HPDE6-E6E7 (cell line): ENCODE measurements around the gene AGBL3.
A peak's percentile ranks its signal among the peaks of the same experiment; 100 is the strongest.
"Not testable (repeated sequence)": the region's sequence is repeated elsewhere in the genome, so short reads cannot be mapped to it uniquely, and the experiment has no call there.

Source experiments
- DNase-seq: peaks from one replicate; pipeline ENCODE4 v3.0.0; 2011; ENCODE audit warnings: missing footprints; ENCODE audit errors: extremely low spot score

Gene AGBL3

DNA sequence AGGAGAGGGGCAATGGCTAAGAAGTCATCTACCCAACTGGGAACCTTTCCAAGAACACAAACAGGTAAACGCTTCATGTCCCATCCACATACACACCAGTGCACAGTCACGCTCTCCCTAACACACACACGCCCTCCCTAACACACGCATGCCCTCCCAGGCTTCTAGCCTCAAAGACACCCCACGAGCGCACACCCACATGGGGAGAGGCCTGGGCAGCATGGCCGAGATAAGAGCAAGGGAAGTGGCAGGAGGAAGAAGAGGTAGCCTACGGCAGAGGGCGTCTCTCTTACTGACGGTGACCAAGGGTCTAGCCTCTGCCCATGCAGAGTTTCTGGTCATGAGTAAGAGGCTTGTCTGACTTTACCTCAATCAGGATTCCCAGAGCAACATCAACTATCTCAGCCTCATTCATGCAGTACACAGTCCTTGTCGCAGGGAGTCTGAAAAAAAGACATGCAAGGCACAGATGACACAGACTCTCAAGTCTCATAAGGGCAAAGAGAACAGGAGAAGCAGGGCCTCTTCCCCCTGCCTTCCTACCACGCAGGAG, 181.1 kb downstream of the AGBL3 start:
- DNase-seq: no peak

DNA sequence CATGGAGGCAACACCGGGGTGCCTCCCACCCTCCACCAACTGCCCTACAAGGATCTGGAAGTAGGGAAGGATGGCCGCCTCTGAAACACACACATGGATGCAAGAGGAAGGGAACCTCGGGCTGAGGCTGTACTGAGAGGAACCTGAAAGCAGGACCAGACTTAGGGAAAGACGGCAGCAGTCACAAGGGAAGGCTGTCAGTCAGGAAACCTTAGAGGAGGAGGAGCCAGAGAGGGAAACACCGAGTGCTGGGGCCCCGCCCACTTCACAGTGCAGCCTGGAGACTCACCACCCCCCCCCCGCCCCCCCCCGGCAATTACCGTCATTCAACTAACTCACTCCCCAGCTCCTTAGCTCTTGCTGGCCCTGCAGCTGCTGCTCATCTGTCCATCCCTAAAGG, 181.7 kb downstream of the AGBL3 start:
- DNase-seq: no peak

DNA sequence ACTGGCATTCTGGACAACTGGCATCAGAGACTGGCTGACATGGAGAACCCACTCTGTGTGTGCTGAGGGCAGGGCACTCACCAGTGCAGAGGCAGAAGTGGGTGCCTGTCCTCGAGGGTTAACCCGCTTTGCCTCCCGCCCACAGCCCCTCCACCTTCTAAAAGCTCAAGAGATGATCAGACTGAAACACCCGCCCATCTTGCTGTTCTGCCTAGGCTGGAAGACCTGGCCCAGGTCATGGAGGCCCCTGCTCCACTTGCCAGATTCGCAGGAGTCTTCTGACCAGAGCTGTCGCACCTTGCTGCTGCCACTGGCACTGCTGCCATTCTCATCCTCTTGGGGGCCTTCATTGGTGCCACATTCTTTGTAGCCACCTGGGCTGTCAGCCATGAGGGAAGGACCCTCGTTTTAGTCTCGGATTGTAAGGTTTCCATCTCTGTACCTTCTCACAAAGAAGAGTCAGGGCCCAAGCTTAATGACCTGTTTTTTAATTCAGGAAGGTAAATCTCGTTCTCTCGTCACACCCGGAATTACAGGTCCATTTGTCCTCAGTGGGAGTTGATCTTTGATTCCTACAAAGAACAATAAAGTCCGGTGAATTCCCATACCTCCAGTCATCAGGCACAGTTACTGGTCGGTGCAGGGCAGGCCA, 182.3 kb downstream of the AGBL3 start:
- no peak for DNase-seq

DNA sequence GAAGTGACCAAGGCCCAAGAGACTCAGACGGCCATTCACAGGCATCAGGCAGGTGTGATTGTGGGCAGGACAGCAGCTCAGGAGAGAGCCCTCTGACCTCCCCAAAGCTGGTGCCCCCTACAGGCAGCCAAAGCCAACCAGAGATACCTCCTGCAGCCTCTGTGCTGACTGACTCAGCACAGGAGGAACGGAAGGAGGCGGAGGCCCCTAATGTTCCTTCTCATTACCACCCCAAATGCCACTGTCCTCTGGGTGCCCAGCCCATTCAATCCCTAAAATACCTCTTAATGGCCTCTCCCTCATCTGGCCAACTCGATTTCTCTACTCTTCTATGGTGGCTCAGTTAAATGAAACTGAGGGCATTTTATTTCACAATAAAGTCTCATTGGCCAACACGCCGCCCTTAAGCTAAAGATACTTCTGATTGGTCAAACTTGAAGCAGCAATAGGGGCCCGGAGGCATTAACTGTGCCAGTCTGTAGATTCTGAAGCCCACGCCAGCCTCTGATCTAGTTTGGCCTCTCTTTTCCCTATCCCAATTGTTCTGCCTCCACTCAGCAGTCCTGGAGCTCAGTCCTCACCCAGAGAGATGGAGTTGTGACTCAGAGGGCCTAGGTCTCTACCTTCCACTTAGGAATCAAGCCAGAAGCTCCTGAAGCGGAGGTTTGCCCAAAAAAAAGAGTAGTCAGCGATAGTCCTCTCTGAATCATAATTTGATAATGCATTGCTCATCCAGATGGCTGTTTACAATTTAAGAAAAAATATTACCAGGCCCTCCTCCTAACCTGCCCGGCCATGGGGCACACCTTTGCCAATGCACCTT, 183.0 kb downstream of the AGBL3 start:
- peak; percentile 60 for DNase-seq

DNA sequence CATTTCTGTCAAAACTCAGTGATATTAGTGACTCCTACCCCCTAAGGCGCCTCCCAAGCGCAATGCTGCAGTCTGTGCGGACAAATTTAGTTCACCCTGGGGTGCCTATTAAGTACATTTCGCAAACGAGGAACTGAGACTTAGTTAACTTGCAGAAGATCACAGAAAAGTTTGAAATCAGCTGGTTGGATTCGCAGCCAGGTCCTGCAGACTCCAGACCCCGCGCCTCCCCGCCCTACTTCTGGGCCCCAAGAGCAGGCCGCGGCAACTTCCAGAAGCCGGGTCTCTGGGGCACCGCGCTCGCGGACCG, 183.6 kb downstream of the AGBL3 start:
- no peak for DNase-seq

DNA sequence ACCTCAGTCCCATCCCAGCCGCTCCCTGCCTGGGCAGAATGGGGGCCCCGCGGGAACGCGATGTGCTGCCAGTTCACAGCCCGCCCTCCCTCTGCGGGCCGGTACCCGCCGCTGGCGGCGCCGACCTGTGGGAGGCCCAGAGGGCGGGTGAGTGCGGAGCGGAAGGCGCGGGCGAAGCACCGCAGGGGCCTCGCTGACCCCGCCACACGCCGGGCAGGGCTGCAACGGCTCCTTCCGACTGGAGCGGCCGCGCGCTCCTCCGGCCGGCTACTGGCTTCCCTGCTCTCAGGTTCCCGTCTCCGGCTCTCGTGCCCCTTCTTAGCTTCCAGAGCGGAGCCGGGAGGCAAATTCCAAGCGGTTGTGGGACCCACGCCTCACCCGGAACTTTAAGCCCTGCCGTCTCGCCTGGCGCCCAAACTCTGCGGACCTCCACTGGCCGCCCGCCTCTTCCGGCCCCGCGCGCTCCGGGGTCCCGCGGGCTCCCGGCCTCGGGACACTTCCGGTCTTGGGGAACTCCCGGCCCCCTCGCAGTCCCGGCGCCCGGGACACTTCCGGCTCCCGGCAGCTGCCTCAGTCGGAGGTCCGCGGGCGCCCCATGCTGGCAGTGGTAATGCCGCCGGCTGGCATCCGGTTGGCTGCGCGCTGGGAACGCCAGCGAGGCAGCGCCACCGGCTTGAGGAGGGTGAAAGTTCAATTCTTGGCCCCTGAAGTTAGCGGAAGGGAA, 184.1 kb downstream of the AGBL3 start, which contains the start of gene CYREN:
Gene CYREN (minus strand): TSS at position 434 of the 724 bp plus-strand sequence. CDS start 1,785 bp downstream, outside the sequence.
- peak; percentile 76 for DNase-seq

DNA sequence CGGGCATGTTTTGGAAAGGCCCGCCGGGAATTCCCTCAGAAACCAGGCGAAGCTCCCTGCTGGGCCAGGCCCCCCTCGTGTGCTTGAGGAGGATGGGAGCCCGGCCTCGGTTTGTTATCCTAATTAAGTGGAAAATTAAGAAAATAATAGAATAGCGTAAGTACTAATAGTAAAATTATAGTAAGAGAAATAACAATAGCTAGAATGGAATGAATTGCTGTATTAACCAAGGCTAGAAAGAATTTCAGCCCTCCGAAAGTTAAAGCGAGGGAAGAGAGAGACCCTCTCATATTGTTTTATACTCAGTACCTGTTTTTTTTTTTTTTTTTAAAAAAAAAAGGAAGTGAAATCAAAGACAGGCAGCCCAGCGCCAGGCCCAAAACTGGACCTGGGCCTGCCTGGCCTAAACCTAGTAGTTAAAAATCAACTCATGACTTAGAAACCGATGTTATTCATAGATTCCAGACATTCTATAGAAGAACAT, 184.7 kb downstream of the AGBL3 start:
- DNase-seq: not testable (repeated sequence)

DNA sequence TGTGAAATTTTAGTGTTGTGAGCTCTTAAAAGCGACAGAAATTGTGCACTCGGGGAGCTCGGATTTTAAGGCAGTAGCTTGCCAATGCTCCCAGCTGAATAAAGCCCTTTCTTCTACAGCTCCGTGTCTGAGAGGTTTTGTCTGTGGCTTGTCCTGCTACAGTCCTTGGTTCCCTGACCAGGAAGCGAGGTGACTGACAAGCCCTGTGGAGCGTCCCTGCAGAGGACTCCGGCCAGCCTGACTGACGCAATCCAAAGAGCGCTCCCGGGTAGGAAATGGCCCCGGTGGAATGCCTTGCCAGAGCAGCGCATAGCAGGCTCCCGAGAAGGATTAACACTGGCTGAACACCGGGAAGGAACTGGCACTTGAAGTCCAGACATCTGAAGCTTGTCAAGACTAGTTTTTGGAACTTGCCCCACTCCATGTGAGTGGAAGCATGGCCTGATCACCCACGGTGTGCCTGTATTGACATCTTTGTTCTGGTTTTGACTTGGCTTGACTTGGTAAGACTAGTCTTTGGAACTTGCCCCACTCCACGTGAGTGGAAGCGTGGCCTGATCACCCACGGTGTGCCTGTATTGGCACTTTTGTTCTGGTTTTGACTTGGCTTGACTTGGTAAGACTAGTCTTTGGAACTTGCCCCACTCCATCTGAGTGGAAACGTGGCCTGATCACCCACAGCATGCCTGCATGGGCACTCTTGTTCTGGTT, 185.4 kb downstream of the AGBL3 start:
- DNase-seq: not testable (repeated sequence)

DNA sequence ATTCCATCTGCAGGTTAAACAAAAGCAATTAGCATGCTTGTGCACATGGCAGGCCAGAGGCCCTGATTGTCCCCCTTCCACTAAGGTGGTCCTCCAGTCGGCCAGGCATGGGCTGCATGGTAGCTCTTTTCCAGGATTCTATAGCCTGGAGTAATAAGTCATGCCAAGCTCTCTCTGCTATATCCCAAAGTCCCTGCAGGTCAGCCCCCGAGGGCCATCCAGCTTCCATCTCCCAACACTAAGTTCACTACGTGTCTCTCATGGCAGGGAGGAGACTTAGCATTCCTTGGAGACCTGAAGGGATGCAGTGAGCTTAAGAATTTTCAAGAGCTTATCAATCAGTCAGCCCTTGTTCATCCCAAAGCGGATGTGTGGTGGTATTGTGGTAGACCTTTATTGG, 187.6 kb downstream of the AGBL3 start:
- DNase-seq: not testable (repeated sequence)

DNA sequence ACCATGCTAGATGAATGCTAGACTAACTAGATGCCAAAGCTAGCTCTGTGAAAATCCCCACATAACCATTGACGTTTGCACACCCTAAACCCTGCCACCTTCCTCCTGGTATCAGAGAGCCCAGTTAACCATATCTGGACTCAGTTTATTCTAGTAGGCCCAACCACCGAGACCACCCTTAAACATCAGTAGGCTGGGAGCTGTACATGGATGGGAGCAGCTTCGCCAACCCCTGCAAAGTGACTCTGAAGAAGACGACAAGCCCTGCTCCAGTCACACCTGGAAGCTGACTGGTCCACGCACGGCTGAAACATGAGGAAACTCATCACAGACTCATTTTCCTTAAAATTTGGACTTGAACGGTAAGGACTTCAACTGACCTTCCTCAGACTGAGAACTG, 188.6 kb downstream of the AGBL3 start:
- DNase-seq: no peak

DNA sequence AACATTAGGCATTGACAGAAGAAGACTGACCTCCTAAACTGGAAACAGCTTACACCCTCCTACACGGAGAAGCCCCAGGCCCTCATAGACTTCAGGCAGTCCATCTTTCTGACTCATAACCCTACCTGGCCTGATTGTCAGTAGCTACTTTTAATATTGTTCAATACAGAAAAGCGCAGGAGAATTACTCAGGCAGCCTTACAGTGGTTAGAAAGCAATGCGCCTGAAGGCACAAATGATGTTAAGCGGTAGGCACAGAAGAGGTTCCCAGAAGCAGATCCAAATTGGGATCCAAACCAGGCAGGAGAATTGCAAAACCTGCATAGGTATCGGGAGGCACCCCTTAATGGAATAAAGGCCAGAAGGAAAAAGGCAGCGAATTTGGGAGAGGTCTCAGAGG, 189.6 kb downstream of the AGBL3 start:
- no peak for DNase-seq

DNA sequence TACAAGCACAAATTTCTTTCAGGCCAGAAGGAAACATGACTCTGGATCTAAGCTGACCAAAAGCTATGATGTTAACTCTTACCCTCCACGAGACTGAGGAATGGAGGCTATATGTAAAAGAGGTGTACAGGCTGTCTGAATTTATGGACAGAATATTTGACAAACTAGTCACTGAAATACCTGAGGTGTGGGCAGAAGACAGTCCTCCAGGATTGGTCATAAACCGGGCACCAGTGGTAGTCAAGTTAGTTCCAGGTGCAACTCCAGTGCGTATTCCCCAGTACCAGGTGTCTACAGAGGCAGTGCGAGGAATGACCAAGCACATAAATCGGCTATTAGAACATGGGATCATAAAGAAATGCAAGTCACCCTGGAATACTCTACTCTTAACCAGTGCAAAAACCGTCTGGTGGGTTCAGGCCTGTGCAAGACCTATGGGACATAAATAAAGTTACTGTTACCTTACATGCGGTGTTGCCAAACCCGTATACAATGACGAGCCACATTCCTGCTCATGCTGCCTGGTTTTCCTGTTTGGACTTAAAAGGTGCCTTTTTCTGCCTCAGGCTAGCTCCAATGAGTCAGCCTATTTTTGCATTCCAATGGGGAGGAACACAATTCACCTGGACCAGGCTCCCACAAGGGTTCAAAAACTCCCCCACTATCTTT, 190.9 kb downstream of the AGBL3 start:
- peak; percentile 76 for DNase-seq

DNA sequence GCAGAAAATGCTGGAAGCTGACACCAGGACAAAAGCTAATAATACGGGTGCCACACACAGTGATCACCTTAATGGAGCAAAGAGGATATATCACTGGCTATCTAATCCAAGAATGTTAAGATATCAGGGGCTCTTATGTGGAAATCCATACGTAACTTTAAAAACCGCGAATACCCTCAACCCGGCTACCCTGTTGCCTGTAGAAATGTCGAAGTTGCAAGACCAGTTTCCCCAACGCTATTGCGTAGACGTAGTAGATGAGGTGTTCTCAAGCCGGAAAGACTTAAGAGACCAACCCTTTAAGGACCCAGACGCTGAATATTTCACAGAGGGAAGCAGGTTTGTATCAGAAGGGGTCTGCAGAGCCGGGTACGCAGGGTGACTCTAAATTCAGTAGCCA, 192.1 kb downstream of the AGBL3 start:
- no peak for DNase-seq

DNA sequence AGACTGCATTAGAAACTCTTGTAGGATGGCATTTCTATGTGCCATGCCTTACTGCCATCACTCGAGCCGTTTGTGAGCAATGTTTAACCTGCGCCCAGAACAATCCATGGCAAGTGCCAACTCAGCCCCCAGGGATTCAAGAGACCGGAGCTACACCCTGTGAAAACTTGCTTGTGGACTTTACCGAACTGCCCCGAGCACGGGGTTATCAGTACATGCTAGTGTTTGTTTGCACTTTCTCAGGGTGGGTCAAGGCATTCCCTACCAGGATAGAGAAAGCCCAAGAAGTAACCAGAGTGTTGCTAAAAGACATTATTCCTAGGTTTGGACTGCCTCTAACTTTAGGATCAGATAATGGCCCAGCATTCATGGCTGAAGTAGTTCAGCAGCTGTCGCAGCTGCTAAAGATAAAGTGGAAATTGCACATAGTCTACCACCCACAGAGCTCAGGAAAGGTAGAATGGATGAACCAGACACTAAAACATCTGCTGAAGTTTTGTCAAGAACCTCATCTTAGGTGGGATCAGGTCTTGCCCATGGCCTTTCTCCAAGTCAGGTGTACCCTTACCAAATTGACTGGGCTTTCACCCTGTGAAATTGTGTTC, 193.1 kb downstream of the AGBL3 start:
- no peak for DNase-seq

DNA sequence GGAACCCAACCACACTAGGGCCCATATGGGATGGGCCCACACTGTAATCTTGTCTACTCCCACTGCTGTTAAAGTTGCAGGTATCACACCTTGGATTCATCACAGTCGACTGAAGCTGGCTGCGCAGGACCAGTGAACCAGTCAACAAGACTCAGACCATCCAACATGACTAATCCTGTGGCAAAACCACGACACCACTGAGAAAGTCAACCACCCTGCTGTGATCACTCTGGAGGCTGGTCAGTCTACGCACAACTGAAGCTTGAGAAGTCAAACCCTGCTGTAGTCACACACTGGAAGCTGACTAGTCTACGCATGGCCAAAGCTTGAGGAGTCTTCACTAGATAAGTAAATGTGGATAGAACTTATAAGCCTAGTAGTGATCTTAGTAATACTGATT, 193.8 kb downstream of the AGBL3 start:
- DNase-seq: no peak

DNA sequence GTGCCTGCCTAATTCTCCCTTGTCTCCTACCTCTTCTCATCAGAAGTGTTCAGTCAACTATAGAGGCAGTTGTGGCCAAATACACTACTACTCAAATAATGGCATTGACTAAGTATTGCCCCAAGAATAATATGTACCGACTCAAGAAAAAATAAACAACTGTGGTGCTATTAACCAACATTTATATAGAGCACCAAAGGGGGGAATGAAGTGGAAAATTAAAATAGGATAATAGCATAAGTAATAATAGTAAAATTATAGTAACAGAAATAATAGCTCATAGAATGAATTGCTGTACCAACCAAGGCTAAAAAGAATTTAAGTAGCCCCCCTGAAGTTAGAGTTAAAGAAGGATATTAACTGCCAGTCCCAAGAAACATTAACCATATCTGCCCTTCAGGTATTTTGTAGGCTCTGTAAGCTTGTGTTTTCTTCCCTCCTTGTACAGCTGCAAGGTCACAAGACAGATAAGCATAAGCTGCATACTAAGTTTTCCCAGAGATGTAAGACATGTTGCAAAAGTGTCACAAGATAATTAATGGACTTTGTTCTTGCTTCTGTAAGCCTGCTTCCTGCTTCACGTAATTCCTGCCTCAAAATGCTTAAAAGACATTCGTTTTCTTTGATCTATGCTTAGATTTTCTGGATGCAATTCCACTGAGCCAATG, 195.1 kb downstream of the AGBL3 start:
- DNase-seq: no peak

DNA sequence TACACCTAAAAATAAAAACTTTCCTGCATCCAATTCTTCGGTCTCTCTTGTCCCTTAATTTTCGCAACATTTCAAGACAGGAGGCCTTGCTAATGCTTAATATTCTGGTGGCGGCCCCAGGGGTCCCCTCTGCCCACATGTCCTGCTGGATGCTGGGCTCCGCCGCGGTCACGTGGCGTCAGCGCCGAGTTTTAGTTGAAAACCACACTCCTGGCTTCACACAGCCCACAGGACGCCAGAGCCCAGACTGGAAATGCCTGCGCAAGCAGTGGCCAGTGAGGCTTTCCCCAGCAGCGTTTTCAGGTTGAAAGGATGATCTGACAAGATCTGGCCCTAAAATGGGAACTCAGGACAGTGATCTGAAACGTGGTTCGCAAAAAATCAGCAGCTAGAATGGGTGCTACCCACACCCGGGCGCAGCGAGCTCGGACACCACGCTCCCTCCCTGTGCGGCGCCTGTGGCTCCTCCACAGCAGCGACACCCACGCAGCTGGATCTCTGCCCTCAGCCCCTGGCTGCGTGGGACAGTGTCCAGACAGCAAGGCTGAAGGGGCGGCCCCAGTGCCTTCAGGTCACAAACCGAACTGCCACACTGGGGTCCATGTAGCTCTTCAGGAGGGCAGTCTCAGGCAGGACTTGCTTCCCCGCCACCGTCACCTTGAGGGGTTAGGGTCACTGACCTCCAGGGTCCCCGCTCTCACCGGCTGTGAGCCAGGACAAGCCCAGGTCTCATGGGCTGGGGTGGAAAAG, 195.8 kb downstream of the AGBL3 start:
- no peak for DNase-seq

DNA sequence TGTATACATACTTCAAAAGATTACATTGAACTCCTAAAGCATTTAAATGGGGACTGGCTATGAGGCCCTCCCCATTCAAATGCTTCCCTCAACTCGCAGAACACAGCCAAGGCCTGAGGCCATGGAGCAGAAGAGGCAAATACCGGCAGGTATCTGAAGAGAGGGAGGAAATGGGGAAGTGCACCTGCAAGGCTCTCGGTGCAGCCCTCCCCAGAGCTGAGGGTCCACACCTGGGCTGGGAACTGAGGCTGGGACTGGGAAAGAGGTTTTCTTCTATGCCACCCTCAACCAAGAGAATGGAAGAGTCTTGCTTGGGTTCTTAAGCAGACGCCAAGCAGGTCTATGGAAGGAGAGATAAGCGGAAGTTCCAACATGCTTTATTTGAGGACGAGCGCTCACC, 197.2 kb downstream of the AGBL3 start:
- no peak for DNase-seq

DNA sequence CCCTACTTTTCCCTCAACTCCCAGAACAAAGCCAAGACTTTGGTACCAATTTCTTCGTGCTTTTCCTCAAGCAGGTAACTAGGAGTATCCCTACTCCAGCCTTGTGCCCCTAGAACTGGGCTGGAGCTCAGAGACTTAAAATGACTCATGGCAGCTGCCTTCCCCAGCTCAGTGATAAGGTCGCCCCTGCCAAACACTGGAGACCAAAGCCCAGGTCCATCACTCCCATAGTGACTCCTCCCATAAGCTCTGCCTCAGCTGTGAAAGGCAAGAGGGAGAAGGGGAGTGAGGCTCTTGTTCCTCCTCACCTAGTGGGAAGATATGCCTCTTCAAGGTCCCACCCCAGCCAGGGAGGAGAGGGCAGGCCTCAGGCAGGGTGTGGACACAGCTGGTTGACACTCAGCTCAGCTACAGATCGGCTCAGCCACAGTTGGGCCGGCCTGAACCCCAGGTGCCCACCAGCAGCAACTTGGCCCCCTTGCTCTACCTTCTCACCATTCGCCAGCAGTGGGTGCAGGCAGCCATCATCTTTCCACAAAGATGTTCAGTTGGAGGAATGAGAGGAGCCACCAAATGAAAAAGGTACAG, 198.0 kb downstream of the AGBL3 start:
- DNase-seq: no peak
